HG03108 (cell line): ENCODE data around the gene PRAMEF6.
"Not testable (repeated sequence)": the region's sequence is repeated elsewhere in the genome, so short reads cannot be mapped to it uniquely, and the experiment has no call there.

Experiments used
- ATAC-seq: cut with Tn5 transposase; IDR thresholded peaks from one replicate; pipeline ENCODE4 v1.9.1; 2021; ENCODE audit warnings: moderate library complexity; ENCODE audit not compliant: unreplicated experiment

PRAMEF6 gene

DNA sequence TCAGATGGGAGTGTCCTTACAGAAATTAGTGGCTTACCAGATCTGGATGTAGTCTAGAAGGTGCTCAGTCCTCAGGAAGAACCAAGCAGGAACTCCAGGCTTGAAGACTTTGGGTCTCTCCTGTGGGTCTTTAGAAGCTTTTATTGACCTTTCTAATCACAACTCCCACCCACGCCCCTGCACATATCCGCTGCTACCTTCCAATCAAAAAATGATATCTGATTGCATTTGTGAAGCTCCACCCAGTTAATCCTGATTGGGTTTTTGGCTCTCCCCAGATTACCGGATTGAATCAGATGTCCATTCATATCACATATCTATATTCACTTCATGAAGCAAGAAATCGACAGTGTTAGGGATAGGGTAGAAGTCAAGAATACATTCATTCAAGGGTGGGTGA, at the start of gene PRAMEF6:
TSS of gene PRAMEF6 (minus strand) at position 101 of the 400 bp plus-strand sequence. CDS start 5,062 bp downstream, outside the sequence.
- ATAC-seq, result not testable (repeated sequence)

DNA sequence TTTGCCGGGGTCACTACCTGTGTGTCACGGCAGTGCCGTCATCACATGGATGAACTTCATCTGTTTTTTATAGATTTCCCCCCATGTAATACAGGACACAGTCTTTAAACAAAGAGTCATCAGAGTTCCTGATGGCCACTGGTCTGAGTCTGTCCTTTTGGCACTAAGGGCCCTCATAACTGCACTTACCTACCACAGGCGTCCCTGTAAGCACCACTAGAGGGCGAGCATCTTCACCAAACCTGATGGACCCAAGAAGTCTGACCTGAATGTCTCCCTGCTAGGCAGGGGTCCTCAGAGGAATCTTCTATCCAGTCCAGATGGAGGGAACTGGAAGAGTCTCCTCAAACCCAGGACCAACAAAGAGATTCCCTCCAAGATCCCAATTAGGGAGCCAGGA, 23.0 kb downstream of the PRAMEF6 start:
- not testable (repeated sequence) for ATAC-seq

DNA sequence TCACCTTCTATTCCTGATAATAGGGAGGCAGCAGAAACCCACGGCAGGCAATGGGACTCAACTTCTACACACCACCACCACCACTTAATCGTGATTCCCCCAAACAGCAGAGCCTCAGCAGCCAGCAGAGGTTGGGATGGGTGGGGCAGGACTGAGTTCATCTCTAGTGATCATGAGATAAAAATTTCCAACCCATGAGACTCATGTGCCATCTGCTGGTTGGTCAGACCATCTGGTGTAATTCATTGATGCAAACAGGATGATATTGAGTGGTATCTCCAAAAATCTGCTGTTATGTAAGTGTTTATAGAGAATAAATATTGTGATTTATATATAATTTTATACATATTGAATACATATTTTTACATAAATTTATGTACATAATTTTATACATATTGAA, 25.6 kb downstream of the PRAMEF6 start:
- not testable (repeated sequence) for ATAC-seq

DNA sequence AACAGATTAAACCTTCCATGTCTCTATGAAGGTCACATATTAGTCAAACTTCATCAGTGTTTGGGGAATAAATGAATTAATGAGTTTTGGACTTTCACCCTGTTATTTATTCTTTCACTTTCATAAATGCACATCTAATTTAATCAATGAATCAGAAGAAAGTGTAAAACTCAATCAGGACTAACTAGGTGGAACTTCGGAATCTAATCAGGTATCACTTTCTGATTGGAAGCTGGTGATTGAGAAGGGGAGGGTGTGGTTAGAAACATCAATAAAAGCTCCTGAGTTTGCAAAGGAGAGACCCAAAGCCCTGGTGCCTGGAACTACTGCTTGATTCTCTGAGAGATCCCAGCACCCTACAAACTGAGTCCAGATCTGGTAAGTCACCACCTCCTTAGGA, 31.1 kb downstream of the PRAMEF6 start, which contains the start of gene PRAMEF7:
TSS of gene PRAMEF7 (plus strand) at position 301 of the 400 bp plus-strand sequence. CDS start 1,083 bp downstream, outside the sequence.
- not testable (repeated sequence) for ATAC-seq

DNA sequence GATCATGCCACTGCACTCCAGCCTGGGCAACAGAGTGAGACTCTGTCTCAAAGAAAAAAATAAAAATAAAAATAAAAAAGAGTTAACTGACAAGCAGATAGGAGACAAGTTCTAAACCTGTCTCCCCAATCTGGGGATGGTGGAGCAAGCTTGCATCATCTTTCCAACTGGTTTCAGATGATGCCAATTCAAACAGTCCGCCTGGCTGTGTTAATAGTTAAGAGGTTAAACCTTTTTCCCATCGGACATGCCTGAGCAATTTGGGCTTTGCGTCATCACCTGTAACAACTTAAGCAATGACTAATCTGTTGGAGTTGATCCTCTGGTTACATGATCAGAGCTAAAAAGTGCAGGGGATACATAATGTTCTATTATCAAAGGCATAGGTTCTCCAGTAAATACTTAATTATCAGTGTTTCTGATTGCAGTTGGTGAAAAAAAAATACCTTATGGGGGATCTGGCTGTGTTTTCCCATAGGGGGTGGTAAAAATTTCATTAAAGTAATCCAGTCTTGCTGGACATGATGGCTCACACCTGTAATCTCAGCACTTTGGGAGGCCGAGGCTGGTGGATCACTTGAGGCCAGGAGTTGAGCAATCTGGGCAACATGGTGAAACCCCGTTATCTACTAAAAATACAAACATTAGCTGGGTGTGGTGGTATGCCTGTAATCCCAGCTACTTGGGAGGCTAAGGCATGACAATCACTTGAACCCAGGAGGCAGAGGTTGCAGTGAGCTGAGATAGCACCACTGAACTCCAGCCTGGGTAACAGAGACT, 43.4 kb downstream of the PRAMEF6 start:
- not testable (repeated sequence) for ATAC-seq

DNA sequence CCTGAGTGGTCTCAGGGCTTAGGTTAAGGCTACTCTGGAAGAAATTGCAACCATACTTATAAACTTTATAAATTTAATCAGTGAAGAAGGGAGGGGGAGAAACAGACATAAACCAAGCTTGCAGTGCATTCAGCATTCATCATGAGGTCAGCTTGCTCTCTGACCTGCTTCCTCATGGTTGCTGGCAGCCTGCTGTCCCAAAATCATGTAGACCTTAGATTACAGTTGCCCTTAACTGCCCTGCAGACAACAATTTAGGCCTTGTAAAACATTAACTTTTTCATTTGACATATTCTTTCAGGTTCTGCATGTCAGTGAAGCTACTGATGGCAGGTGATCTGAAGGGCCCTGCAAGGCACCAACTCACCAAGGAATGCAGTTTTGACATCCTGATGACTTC, 48.2 kb downstream of the PRAMEF6 start:
- not testable (repeated sequence) for ATAC-seq

GRCh38 chr1:12898170-12898569, 49.2 kb downstream of the PRAMEF6 start, which contains the start of gene PRAMEF10:
TSS of gene PRAMEF10 (minus strand) at chr1:12898270. CDS start at chr1:12895847, 2,423 bp downstream.
- not testable (repeated sequence) for ATAC-seq
